ENCODE results near the gene ITGAX.
"Not testable (repeated sequence)": the region's sequence is repeated elsewhere in the genome, so short reads cannot be mapped to it uniquely, and the experiment has no call there.

ITGAX gene

DNA sequence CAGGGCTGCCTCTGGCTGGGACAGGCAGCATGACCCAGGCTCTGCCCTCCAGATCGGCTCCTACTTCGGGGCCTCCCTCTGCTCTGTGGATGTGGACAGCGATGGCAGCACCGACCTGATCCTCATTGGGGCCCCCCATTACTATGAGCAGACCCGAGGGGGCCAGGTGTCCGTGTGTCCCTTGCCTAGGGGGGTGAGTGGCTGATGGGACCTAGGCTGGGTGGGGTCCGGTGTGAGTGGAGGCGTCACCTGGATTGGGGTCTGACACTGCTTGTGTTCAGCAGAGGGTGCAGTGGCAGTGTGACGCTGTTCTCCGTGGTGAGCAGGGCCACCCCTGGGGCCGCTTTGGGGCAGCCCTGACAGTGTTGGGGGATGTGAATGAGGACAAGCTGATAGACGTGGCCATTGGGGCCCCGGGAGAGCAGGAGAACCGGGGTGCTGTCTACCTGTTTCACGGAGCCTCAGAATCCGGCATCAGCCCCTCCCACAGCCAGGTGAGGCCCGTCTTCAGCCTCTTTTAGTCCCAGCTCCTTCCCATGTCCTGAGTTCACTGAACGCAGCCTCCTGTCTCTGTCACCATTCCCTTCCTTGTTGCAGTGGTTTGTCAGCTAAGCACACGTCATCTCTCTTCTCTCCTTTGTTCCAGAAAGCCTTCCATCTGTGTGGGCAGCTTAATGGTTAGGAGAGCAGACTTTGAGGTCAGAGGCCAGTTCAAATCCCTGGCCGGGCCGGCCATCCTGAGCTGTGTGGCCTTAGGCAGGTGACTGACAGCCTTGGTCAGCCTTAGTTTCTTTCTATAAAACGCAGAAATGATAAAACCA, 56.3 kb downstream of the ITGAX start:
- no peak for DNase-seq (ENCODE audit: low read depth)

DNA sequence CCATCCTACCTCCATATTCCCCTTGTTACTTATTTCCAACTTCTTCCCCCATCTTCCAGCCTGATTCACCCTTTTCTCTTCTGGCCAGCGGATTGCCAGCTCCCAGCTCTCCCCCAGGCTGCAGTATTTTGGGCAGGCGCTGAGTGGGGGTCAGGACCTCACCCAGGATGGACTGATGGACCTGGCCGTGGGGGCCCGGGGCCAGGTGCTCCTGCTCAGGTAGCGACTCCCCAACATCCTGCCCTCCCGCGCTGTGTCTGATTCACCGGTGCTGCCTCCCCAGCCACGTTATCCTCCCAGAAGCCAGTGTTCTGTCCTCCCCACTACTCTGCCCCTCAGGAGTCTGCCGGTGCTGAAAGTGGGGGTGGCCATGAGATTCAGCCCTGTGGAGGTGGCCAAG, 57.8 kb downstream of the ITGAX start:
- DNase-seq (ENCODE audit: low read depth) = no peak

DNA sequence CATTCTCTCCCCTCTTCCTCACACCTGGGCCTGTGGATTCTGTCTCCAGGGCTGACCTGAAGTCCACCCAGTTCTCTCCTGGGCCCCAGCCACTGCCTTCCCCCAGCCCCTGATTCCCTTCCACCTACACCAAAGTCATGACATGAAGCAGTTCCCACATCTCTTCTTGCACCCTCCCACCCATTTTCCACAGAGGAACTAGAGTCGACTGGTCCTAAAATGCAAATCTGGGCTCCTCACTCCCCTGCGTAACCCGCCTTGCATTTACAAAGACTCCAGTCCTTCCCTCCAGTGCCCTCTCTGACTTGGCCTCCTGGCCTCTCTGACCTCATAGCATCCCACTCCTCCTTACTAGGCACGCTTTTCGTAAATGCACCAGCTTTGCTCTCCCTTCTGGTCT, 58.4 kb downstream of the ITGAX start:
- DNase-seq (ENCODE audit: low read depth) = no peak

DNA sequence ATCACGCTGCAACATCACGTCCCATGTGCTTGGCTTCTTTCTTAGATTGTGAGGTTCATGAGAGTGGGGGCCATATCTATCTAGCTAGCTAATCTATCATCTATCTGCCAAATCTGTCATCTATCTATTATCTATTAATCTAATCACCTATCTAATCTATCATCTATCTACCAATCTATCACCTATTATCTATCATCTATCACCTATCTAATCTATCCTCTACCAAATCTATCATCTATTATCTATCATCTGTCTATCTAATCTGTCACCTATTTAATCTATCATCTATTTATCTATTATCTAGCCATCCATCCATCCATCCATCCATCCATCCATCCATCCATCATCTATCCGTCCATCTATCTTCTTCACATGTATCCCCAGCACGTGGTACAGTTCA, 59.0 kb downstream of the ITGAX start:
- DNase-seq (ENCODE audit: low read depth) = no peak

DNA sequence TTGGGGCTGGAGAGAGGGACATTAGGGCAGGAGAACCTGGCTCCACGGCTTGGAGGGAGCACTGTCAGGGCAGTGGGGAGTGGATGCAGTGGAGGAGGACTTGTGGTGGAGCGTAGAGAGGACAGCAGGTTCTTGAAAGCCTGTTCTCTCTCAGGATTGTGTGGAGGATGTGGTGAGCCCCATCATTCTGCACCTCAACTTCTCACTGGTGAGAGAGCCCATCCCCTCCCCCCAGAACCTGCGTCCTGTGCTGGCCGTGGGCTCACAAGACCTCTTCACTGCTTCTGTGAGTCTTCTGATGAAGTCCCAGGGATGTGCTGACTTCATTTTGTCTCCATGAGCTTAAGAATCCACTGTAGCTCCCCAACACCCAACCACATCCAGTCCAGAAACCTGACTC, 59.7 kb downstream of the ITGAX start:
- DNase-seq (ENCODE audit: low read depth) = no peak

DNA sequence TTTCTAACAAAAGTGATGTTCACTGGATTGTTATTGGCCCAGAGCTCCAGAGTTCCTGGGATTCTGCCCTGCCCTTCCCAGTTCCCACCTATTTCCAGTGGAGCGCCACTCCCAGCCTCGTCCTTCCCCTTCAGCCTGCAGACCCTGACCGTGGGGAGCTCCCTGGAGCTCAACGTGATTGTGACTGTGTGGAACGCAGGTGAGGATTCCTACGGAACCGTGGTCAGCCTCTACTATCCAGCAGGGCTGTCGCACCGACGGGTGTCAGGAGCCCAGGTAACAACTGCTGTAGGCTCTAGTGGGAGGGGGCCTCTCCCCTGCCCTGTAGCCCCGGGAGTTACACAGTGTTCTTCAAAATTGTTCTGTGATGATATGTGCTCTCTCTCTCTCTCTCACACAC, 61.4 kb downstream of the ITGAX start:
- DNase-seq (ENCODE audit: low read depth) = no peak

DNA sequence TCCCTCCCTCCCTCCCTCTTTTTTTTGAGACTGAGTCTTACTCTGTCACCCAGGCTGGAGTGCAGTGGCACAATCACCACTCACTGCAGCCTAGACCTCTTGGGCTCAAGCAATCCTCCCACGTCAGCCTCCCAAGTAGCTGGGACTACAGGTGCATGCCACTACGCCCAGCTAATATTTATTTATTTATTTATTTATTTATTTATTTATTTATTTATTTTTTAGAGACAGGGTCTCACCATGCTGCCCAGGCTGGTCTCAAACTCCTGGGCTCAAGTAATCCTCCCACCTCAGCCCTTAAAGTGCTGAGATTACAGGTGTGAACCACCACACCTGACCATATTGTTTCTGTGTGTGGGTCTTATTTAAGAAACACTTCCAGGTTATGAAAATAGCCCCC, 62.1 kb downstream of the ITGAX start:
- DNase-seq (ENCODE audit: low read depth) = not testable (repeated sequence)

DNA sequence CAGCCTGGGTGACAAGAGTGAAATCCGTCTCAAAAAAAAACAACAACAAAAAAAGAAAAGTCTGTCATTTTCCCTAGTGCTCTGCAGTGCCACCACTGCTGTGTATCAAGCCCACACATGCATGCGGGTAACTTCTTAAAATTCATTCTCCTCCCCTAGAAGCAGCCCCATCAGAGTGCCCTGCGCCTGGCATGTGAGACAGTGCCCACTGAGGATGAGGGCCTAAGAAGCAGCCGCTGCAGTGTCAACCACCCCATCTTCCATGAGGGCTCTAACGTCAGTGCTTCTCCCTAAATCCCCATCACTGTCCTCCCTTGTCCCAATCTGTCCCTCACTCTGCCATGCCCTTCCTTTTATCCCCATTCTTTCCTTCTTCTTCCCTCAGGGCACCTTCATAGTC, 62.9 kb downstream of the ITGAX start:
- DNase-seq (ENCODE audit: low read depth) = no peak

DNA sequence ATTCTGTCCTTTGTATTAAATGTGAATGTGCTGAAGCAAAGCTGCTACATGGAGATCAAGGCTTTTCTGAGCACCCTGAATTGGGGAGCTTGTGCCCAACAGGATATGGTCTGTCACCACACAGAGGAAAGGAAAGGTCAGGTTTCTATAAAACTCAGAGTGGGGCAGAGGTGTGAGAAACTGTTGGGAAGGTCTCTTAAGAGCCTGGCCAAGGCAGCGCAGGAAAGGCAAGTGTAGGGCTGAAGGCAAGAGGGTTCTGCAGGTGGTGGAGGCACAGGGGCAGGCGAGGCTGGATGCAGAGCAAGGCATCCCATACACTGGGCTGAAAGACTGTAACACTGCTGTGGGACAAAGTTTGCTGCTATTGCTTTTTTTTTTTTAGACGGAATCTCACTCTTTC, 65.1 kb downstream of the ITGAX start:
- no peak for DNase-seq (ENCODE audit: low read depth)

DNA sequence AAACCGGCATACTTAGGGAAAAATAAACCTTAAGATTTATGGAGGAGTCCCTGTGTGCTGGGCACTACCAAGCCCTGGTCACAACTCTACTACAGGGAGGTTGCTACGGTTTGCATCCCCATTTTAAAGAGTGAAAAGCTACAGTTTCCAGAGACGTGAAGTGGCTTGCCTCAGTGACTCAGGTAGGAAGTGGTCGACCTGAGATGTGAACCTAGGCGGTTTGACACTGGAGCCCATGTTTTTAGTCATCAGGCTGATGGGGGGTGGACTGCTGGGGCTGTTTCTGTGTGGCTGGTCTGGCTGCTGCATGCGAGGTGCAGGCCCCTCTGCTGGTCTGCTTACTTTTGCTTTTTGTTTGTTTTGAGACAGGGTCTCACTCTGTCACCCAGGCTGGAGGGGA, 66.6 kb downstream of the ITGAX start:
- DNase-seq (ENCODE audit: low read depth) = no peak

DNA sequence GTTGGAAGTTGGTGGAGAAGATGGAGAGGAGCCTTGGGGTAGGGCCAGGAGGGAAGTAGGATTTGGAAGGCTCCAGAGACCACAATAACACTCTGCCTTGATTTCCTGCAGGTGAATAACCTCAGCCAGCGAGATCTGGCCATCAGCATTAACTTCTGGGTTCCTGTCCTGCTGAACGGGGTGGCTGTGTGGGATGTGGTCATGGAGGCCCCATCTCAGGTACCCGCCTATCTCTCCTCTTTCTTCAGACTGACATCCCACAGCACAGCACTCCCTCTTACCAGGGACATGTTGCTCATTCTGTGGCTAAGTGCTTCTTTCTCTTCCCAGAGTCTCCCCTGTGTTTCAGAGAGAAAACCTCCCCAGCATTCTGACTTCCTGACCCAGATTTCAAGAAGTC, 68.3 kb downstream of the ITGAX start:
- no peak for DNase-seq (ENCODE audit: low read depth)

DNA sequence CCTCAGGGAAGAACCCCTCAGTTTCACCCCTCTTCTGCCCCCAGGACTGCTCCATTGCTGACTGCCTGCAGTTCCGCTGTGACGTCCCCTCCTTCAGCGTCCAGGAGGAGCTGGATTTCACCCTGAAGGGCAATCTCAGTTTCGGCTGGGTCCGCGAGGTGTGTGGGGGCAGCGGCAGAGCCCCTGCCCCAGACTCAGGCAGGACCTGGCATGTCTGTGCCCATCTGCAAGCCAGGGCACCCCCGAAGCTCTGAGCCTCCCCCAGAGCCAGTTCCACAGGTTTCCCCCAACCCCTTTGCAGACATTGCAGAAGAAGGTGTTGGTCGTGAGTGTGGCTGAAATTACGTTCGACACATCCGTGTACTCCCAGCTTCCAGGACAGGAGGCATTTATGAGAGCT, 68.8 kb downstream of the ITGAX start:
- DNase-seq (ENCODE audit: low read depth) = no peak

DNA sequence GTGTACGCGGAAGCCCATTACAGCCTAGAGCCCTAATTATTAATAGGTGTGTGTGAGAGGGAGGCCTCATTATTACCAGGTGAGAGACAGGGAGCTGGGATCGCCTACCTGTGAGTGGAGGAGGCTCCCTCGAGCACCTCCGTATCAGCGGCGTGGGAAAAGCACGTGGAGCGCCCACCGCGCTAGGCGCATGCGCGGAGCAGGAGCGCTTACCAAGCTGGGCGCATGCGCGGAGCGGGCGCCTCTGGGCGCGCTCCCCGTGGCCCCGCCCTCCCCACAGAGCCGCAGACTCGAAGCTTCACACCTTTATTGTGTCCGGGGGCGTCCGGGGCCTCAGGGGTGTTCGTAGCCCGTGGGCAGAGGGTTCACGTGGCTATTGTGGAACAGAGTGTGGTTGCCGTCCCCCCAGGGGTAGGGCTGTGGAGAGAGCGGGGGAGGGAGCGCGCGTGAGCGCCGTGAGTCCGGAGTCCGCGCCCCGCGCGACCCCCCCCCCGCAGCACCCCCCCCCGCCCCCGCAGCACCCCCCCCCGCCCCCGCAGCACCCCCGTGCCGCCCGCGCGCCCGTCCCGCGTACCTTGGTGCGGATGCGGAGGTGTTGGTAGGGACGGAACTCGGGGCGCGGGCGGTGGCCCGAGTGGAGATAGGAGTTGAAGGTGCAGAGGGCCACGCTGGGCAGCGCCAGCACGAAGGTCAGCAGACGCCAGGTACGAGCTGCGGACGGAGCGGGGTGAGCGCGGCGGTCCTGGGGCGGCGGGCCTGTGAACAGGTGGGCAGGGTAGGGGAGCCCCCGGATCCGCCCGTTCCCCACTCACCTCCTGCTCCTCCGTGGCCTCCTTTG, 72.7 kb downstream of the ITGAX start:
- DNase-seq (ENCODE audit: low read depth) = no peak

DNA sequence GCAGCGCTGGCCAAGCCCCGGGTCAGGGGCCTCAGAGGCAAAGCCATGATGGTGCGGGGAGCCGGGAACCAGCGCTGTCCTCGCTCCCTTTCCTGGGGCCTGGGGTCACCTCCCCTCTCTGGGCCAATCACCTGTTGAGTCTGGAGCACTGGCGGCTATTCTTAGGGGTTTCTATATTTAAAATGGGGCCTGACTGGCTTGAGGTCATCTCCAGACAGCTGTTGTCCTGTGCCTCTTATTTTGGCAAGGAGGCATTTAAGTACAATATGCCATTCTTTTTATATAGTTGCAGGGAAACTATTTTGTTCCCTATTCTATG, 73.3 kb downstream of the ITGAX start, which contains the start of gene COX6A2:
COX6A2 (minus strand) TSS at position 82 of the 319 bp plus-strand sequence; CDS start at position 47, 35 bp downstream.
- no peak for DNase-seq (ENCODE audit: low read depth)

DNA sequence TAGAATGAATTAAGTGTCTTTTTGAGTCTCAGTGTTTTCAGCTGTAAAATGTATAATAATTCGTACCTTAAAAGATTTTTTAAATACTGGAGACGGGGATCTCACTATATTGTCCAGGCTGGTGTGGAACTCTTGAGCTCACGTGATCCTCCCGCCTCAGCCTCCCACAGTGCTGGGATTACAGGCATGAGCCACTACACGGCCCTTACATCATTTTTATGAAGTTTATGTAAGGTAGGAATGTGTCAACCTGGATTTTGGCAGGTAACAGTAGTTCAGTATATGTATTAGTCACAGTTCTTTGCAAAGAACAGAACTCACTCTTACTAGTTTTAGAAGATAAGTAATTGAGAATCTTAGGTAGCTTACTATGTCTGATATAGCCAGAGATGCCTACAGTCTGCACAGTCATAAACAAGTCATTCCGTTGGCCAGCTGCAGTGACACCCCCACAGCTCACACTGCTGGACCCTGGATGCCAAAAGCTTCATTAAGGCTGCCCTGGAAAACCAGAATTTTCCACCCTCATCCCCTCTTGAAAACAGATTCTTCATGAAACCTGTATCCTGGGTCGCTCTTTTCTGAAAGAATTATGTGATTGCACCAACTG, 73.8 kb downstream of the ITGAX start:
- DNase-seq (ENCODE audit: low read depth) = no peak

DNA sequence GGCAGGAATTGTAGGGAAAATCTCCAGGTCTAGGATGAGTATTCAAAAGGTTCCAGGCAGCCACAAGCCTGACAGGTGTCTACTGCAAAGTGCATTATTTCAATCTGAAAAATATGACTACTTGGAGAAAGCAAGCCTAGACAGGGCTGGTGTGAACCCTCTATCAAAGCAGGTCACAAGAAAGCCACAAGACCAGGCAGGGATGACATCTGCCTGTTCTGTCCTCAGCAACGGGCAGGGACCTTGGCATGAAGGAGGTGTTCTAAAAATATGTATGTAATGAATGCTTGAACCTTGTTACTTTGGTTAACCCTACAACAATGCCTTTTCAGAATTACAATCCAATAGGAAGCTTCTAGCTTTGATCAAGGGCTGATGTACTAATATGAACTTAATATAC, 74.3 kb downstream of the ITGAX start:
- DNase-seq (ENCODE audit: low read depth) = no peak

DNA sequence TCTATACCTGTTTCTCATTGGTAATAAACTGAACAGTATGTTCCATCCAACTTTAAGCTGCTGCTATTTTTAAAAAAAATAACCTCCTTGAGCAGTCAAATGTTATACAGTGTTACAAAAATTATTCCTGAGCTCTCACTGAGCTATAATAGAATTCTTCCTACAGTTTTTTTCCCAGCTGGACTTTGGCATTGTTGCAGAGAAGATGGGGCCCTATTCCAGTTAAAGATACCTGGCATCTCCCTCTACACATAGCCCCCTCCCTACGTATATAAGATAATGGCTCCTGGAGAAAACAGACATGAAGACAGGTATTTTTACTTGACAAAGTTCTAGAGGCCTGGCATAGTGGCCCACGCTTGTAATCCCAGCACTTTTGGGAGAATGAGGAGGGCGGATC, 74.8 kb downstream of the ITGAX start:
- no peak for DNase-seq (ENCODE audit: low read depth)

DNA sequence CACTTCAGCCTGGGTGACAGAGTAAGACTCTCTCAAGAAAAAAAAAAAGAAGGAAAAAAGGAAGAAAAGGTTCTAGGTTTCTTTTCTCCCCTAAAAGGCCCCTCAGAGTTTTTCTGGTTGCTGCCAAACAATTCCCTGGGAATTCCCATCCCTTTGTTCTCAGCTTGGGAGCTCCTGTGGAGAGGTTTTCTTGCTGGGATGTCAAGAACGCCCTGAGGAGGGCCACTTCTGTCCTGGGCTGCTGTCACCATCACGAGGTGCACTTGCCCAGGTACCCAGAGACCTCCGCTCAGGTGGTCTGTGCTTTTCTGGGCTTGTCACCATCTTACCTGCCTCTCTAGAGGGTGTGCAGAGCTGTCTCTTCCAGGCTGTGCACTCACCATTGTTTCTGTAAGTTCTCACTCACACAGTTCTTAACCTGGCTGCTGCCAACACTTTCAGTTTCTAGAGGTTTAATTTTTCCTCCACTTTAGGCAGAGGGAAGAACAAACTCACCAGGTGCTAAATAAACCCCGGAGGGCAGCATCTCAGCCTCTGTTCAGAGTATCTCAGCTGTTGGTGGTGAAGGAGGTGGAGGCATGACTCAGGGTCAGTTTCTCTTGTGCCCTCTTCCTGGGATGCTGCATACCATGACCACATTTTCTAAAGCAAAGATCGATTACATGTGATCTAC, 75.5 kb downstream of the ITGAX start:
- no peak for DNase-seq (ENCODE audit: low read depth)

Data from amniotic epithelial cell (primary cell).